Sigmoid colon (tissue), 7 donors: ENCODE data around the gene SLC8B1. TPM values are rescaled to one million over a fixed set of nuclear protein-coding genes. Genes with fewer than 3 reads are reported as not detected.

Experiments used
- DNase-seq: peaks from one replicate; pipeline ENCODE4 v3.0.0-alpha.2; 2019
- H3K27ac ChIP-seq, 4 donors: fragments of 200-600 bp; sonication (generic); one replicate each; pipeline ENCODE4 v1.5.1; 2016 to 2019; ENCODE audit warnings: mild to moderate bottlenecking in 1 of 4
- H3K27me3 ChIP-seq, 3 donors: fragments of 200-600 bp; sonication (generic); one replicate each; pipeline ENCODE4 v1.5.1; 2019; ENCODE audit warnings: mild to moderate bottlenecking in 1 of 3
- H3K36me3 ChIP-seq, 4 donors: fragments of 200-600 bp; sonication (generic); one replicate each; pipeline ENCODE4 v1.5.1; 2016 to 2019
- H3K4me1 ChIP-seq, 4 donors: fragments of 200-600 bp; sonication (generic); one replicate each; pipeline ENCODE4 v1.5.1; 2017 to 2019
- H3K4me3 ChIP-seq, 4 donors: fragments of 200-600 bp; sonication (generic); one replicate each; pipeline ENCODE4 v1.5.1; 2017 to 2019; ENCODE audit warnings: mild to moderate bottlenecking in 2 of 4, moderate library complexity in 1 of 4
- H3K9me3 ChIP-seq, 4 donors: fragments of 200-600 bp in 3 of 4; sonication (generic) in 3 of 4; one replicate each; pipeline versions ENCODE4 v1.5.1 to v1.6.1; 2013 to 2019
- EP300 ChIP-seq, 4 donors: sonication (generic); formaldehyde crosslinking; IDR thresholded peaks; one replicate each; pipeline ENCODE4 v1.6.1; 2017; ENCODE audit warnings: antibody characterized with exemption in 4 of 4
- POLR2A ChIP-seq, 2 donors: fragments of 450-650 bp; IDR thresholded peaks; one replicate each; pipeline ENCODE4 v1.6.1; 2016; ENCODE audit warnings: antibody characterized with exemption in 2 of 2, mild to moderate bottlenecking in 2 of 2, moderate library complexity in 2 of 2
- POLR2AphosphoS5 ChIP-seq, 4 donors: sonication (generic); formaldehyde crosslinking; IDR thresholded peaks; one replicate each; pipeline ENCODE4 v1.6.1; 2017; ENCODE audit warnings: antibody characterized with exemption in 4 of 4
- WGBS, 2 donors: extraction: QIAGEN DNeasy Blood & Tissue Kit; methylation state at CpG; one replicate each; pipeline ENCODE4 v1.1.7; 2013; 5-methylcytosine and 5-hydroxymethylcytosine counted together
- intact Hi-C: fragments of 100-400 bp; cut with DNase I; formaldehyde crosslinking; loops from one replicate; pipeline ENCODE4 v1.15.1; 2023
- polyA plus RNA-seq, 3 donors: library from polyadenylated mRNA; stranded (reverse); fragments of 200-250 nt; gene quantifications; one replicate each; pipeline ENCODE4 v1.2.3, GENCODE V29; 2013
- total RNA-seq, 4 donors: library from RNA; depleted of rRNA; stranded (reverse); fragments of >200 nt; gene quantifications; one replicate each; pipeline ENCODE4 v1.1.0, GENCODE V29; 2016
- TF ChIP-seq, protein P1 (sequence below), 4 experiments: fragments of 450-650 bp in 3 of 4; fragments of 200-600 bp in 1 of 4; IDR thresholded peaks; one replicate each; pipeline ENCODE4 v1.5.1; 2016 to 2019; ENCODE audit warnings: antibody characterized with exemption in 4 of 4, mild to moderate bottlenecking in 3 of 4, moderate library complexity in 2 of 4
- donor health status: healthy with polysubstance abuse.
- donor health status: Bipolar disorder and iron deficiency.
- donor health status: healthy.

The SLC8B1 gene
- total and polyA plus RNA-seq, 7 donors, result 8.4 to 38.5 (median 17.1) TPM

DNA sequence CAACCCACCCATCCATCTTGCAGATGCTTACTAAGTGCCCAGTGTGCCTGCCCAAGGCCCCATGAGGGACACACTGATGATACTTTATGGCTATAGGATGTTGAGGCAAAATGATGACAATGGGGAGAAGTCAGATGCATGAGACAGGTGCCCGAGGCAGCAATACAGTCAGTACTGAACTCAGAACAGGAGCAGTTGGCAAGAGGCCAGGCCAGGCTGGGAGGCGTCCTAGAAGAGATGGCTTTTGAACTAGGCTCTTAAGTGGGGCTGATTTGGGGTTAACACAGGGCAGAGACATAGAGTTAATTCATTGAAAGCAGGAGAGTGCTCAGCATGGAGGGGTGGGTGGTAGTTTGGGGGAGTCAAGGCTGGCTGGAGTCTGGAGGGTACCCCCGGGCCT, 39.1 kb upstream of the SLC8B1 start:
- 82 to 89% methylated on average over 3 of the region's 3 CpGs for WGBS, 2 donors
- Histone ChIP-seq H3K9me3 (no peaks in the 10 kb centered on the region), H3K27ac (no peak overlapping the region), H3K36me3 (peaks cover 0 to 60% (median 12%) of the 10 kb centered on the region in 4 donors), H3K4me1 (no peaks in the 10 kb centered on the region), H3K4me3 (no peak overlapping the region), H3K27me3 (no peaks in the 10 kb centered on the region)
- no peak for DNase-seq
- intact Hi-C loops, result no loop called here
- TF ChIP-seq POLR2AphosphoS5 (IDR thresholded peaks at IDR 0.05), result no peak
- TF ChIP-seq EP300 (IDR thresholded peaks at IDR 0.05), result no peak
- TF ChIP-seq, protein P1, sequence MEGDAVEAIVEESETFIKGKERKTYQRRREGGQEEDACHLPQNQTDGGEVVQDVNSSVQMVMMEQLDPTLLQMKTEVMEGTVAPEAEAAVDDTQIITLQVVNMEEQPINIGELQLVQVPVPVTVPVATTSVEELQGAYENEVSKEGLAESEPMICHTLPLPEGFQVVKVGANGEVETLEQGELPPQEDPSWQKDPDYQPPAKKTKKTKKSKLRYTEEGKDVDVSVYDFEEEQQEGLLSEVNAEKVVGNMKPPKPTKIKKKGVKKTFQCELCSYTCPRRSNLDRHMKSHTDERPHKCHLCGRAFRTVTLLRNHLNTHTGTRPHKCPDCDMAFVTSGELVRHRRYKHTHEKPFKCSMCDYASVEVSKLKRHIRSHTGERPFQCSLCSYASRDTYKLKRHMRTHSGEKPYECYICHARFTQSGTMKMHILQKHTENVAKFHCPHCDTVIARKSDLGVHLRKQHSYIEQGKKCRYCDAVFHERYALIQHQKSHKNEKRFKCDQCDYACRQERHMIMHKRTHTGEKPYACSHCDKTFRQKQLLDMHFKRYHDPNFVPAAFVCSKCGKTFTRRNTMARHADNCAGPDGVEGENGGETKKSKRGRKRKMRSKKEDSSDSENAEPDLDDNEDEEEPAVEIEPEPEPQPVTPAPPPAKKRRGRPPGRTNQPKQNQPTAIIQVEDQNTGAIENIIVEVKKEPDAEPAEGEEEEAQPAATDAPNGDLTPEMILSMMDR (IDR thresholded peaks at IDR 0.05), result no peak
- TF ChIP-seq POLR2A (IDR thresholded peaks at IDR 0.05), result no peak

DNA sequence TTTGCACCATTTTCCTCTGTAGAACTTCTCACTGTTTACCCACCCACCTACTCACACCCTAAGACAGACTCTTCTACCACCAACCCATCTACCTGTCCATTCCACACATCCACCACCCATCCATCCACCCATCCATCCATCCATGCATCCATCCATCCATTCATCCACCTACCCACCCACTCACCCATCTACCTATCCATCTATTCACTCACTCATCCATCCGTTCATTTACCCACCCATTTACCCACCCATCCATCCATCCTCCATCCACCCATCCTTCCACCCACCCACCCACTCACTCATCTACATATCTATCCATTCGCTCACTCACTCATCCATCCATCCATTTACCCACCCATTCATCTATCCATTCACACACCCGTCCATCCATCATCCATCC, 38.5 kb upstream of the SLC8B1 start:
- Histone ChIP-seq H3K4me1 (no peaks in the 10 kb centered on the region), H3K27ac (no peak overlapping the region), H3K27me3 (no peaks in the 10 kb centered on the region), H3K36me3 (peaks cover 0 to 60% (median 12%) of the 10 kb centered on the region in 4 donors), H3K9me3 (no peaks in the 10 kb centered on the region), H3K4me3 (no peak overlapping the region)
- WGBS, 2 donors, result 96 to 97% methylated on average over 3 of the region's 3 CpGs
- TF ChIP-seq POLR2A (IDR thresholded peaks at IDR 0.05) (no peak), EP300 (IDR thresholded peaks at IDR 0.05) (no peak), POLR2AphosphoS5 (IDR thresholded peaks at IDR 0.05) (no peak)
- TF ChIP-seq, protein P1 (IDR thresholded peaks at IDR 0.05), result no peak
- DNase-seq, result no peak
- intact Hi-C loops, result no loop called here

DNA sequence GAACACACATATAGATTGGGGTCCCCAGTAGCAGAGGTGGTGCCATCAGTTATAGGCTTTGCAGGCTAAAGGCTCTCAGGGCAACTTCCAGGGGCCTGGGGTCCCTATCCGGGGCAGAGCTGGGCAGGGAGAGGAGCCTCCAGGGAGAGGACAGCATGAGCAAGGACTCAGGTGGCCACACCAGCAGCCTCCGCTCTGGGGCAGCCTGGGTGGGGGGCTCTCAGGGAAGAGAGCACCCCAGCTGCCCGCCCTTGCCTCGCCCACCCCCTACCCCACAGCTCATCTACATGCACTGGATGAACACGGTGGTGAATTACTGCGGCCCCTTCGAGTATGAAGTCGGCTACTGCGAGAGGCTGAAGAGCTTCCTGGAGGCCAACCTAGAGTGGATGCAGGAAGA, 37.5 kb upstream of the SLC8B1 start:
- TF ChIP-seq, protein P1 (IDR thresholded peaks at IDR 0.05), result no peak
- TF ChIP-seq POLR2AphosphoS5 (IDR thresholded peaks at IDR 0.05) (no peak), POLR2A (IDR thresholded peaks at IDR 0.05) (no peak), EP300 (IDR thresholded peaks at IDR 0.05) (no peak)
- Histone ChIP-seq H3K27me3 (no peaks in the 10 kb centered on the region), H3K9me3 (no peaks in the 10 kb centered on the region), H3K4me1 (no peaks in the 10 kb centered on the region), H3K27ac (no peak overlapping the region), H3K36me3 (peaks cover 0 to 55% (median 12%) of the 10 kb centered on the region in 4 donors), H3K4me3 (no peak overlapping the region)
- intact Hi-C loops, result no loop called here
- no peak for DNase-seq
- 97% methylated on average over 9 of the region's 9 CpGs for WGBS, 2 donors

DNA sequence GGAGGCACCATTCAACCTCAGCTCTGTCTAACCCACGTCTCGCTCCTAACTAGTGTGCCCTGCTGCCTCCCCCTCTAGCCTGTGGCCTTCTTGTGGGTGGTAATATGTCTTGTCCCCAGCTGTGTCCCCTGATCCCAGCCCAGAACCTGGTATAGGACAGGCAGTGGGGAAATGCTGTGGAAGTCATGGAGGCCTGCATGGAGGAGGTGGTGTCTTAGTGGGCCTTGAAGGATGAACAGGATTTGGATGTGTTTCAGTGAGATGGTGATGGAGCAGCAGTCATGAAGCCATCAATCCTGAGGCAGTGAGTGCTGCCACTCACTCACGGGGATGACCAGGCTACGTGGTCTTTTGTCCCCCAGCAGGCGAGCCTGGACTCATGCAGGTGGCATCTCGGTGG, 36.9 kb upstream of the SLC8B1 start:
- Histone ChIP-seq H3K9me3 (no peaks in the 10 kb centered on the region), H3K4me3 (no peak overlapping the region), H3K4me1 (no peaks in the 10 kb centered on the region), H3K27ac (no peak overlapping the region), H3K27me3 (no peaks in the 10 kb centered on the region), H3K36me3 (peaks cover 0 to 49% (median 12%) of the 10 kb centered on the region in 4 donors)
- TF ChIP-seq, protein P1 (IDR thresholded peaks at IDR 0.05), result no peak
- no peak for TF ChIP-seq EP300 (IDR thresholded peaks at IDR 0.05)
- TF ChIP-seq POLR2AphosphoS5 (IDR thresholded peaks at IDR 0.05), result no peak
- no peak for TF ChIP-seq POLR2A (IDR thresholded peaks at IDR 0.05)
- WGBS, 2 donors, result 95 to 96% methylated on average over 6 of the region's 6 CpGs
- DNase-seq, result no peak
- intact Hi-C loops, result no loop called here
